ENCODE measurements around the gene ITSN1. TPM values are rescaled to one million over a fixed set of nuclear protein-coding genes. Genes with fewer than 3 reads are reported as not detected.

Gene ITSN1
- total RNA-seq, 3 donors from 2014 or later: 39.5 to 113 (median 58.3) TPM

GRCh38 chr21:33640697-33641351 lies 1.5 kb upstream of the ITSN1 start:
- intact Hi-C loops (cut with DNase I; ENCODE audit: low total_unique reads): loop anchor here (10.0 kb wide), 1 partner anchor 254 kb away; no protein-coding TSS in a partner anchor
- Histone ChIP-seq H3K9me3 (no peaks in the 10 kb centered on the region), H3K27ac (peak overlapping the region; percentile 93 to 96), H3K4me3 (peak overlapping the region; percentile 88 to 98 (median 94)), H3K4me1 (peaks cover 0 to 3% of the 10 kb centered on the region in 2 donors), H3K36me3 (no peaks in the 10 kb centered on the region), H3K27me3 (no peaks in the 10 kb centered on the region)
- no peak for DNase-seq (ENCODE audit: low spot score in 2 of 2)
- TF ChIP-seq POLR2AphosphoS5 (IDR thresholded peaks at IDR 0.05) (no peak), CTCF (IDR thresholded peaks at IDR 0.05) (no peak), POLR2A (IDR thresholded peaks at IDR 0.05) (no peak)

GRCh38 chr21:33641352-33642026 lies 812 bp upstream of the ITSN1 start, which contains the start of gene CRYZL1:
TSS of gene CRYZL1 (minus strand) at chr21:33641741. CDS start at chr21:33631551, 10,190 bp downstream.
- peak within 1 kb of the TSS; percentile 93 to 96 for H3K27ac ChIP-seq
- no peaks in the 10 kb centered on the region for H3K9me3 ChIP-seq
- DNase-seq (ENCODE audit: low spot score in 2 of 2): peak; percentile 100
- intact Hi-C loops (cut with DNase I; ENCODE audit: low total_unique reads): loop anchor here (10.0 kb wide), 1 partner anchor 253 kb away; no protein-coding TSS in a partner anchor
- H3K4me1 ChIP-seq: peaks cover 0 to 3% of the 10 kb centered on the region in 2 donors
- no peaks in the 10 kb centered on the region for H3K27me3 ChIP-seq
- TF ChIP-seq CTCF (IDR thresholded peaks at IDR 0.05) (no peak), POLR2AphosphoS5 (IDR thresholded peaks at IDR 0.05) (peak in 1 of 3 donors; percentile 74), POLR2A (IDR thresholded peaks at IDR 0.05) (peak; percentile 49)
- H3K4me3 ChIP-seq: peak within 1 kb of the TSS; percentile 88 to 98 (median 94)
- no peaks in the 10 kb centered on the region for H3K36me3 ChIP-seq

DNA sequence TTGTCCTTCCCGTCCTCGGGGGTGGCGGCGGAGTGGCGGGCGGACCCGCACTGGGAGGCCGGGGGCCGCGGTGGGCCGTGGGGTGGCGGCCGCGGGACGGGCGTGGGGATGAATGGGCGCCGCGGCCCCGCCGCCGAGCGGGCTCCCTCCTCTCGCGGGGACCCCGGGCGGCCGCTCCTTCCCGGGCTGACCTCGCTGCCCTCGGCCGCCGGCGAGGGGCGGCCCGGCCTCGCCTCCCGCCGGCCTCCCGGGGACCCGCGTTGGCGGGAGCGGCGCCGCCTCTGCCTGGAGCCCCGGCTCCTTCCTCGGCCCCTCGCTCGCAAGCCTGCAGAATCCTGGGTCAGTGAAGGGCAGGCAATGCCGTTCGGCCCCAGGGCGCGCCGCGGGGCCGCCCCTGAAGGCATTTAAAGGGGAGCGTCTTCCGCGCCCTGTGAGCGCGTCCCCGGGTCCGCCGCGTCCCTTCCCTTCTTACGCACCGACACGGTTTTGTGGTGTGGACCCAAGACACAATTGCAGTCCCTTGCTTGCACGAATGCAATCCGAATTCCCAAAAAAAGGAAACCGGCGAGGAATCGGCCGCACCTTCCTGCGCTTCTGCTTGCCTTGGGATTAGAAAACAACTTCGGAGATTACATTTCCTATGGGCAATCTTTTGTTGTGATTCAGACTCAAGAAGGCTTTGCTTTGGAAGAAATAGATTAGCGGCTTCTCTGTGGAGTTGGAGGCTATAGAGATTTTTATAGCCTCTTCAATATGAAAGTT lies 776 bp downstream of the ITSN1 start:
- Histone ChIP-seq H3K36me3 (no peaks in the 10 kb centered on the region), H3K27ac (peak overlapping the region; percentile 93 to 96), H3K4me1 (peaks cover 0 to 3% of the 10 kb centered on the region in 2 donors), H3K4me3 (peak overlapping the region; percentile 88 to 98 (median 94)), H3K27me3 (no peaks in the 10 kb centered on the region), H3K9me3 (no peaks in the 10 kb centered on the region)
- no peak for TF ChIP-seq CTCF (IDR thresholded peaks at IDR 0.05)
- peak in 1 of 3 donors; percentile 30 for TF ChIP-seq POLR2AphosphoS5 (IDR thresholded peaks at IDR 0.05)
- intact Hi-C loops (cut with DNase I; ENCODE audit: low total_unique reads): loop anchor here (10.0 kb wide), 1 partner anchor 252 kb away; no protein-coding TSS in a partner anchor
- DNase-seq (ENCODE audit: low spot score in 2 of 2): no peak

- Histone ChIP-seq H3K27ac (peak overlapping the region; percentile 93 to 96), H3K9me3 (no peaks in the 10 kb centered on the region), H3K4me1 (peaks cover 0 to 3% of the 10 kb centered on the region in 2 donors), H3K36me3 (no peaks in the 10 kb centered on the region), H3K4me3 (peak overlapping the region; percentile 88 to 98 (median 94)), H3K27me3 (no peaks in the 10 kb centered on the region)
- no peak for DNase-seq (ENCODE audit: low spot score in 2 of 2)
- TF ChIP-seq CTCF (IDR thresholded peaks at IDR 0.05) (no peak), POLR2AphosphoS5 (IDR thresholded peaks at IDR 0.05) (no peak), POLR2A (IDR thresholded peaks at IDR 0.05) (no peak)
- intact Hi-C loops (cut with DNase I; ENCODE audit: low total_unique reads): loop anchor here (10.0 kb wide), 1 partner anchor 251 kb away; no protein-coding TSS in a partner anchor
These were observed 1.5 kb downstream of the ITSN1 start for GRCh38 chr21:33643658-33644311.
